ENCODE results near the gene G6PD. TPM values are rescaled to one million over a fixed set of nuclear protein-coding genes. Genes with fewer than 3 reads are reported as not detected.

The G6PD gene
- total and polyA plus RNA-seq, 2 experiments from 2014 or later: 44.3 to 55.0 TPM

GRCh38 chrX:154539077-154539476 is 7.6 kb downstream of the G6PD start:
- no peak for TF ChIP-seq EZH2phosphoT487 (IDR thresholded peaks at IDR 0.05; ENCODE audit: insufficient read depth, low read depth)
- TF ChIP-seq EZH2 (IDR thresholded peaks at IDR 0.05; ENCODE audit: insufficient read depth, poor library complexity, severe bottlenecking): no peak
- H3K4me3 ChIP-seq: no peak overlapping the region
- 0 out of 2 replicates have a peak, but pooled peaks cover 18% of the 10 kb centered on the region for H3K79me2 ChIP-seq (ENCODE audit: insufficient read depth)
- no peaks in the 10 kb centered on the region for H3F3A ChIP-seq (ENCODE audit: insufficient read depth)
- no peaks in the 10 kb centered on the region for H3K9me2 ChIP-seq (ENCODE audit: insufficient read depth)
- H4K20me1 ChIP-seq (ENCODE audit: insufficient read depth): no peaks in the 10 kb centered on the region
- no peaks in the 10 kb centered on the region for H3K9me3 ChIP-seq (ENCODE audit: low read depth)
- H3K27me3 ChIP-seq (replicated peaks; ENCODE audit: insufficient read depth): no peaks in the 10 kb centered on the region
- H3K36me3 ChIP-seq (ENCODE audit: low read depth): no peaks in the 10 kb centered on the region
- in situ Hi-C loops (cut with MboI): no loop called here
- H3K4me2 ChIP-seq (ENCODE audit: unreplicated experiment): no peak overlapping the region
- 87 to 88% methylated on average over 8 of the region's 8 CpGs for WGBS, 2 experiments (ENCODE audit: low coverage in 1 of 2, low lambda C conversion rate in 2 of 2, missing lambda C conversion rate in 2 of 2)
- H3K27ac ChIP-seq: no peak overlapping the region
- no peak for DNase-seq
- H3K9ac ChIP-seq: no peak overlapping the region
- H2AFZ ChIP-seq: no peak overlapping the region
- H3K4me1 ChIP-seq (ENCODE audit: insufficient read depth): peaks cover 15% of the 10 kb centered on the region

GRCh38 chrX:154535892-154536291 is 10.8 kb downstream of the G6PD start:
- Histone ChIP-seq H3K9me3 (ENCODE audit: low read depth) (no peaks in the 10 kb centered on the region), H3K27me3 (replicated peaks; ENCODE audit: insufficient read depth) (no peaks in the 10 kb centered on the region), H3K27ac (no peak overlapping the region), H4K20me1 (ENCODE audit: insufficient read depth) (no peaks in the 10 kb centered on the region), H2AFZ (no peak overlapping the region), H3K4me2 (ENCODE audit: unreplicated experiment) (no peak overlapping the region), H3K9ac (no peak overlapping the region), H3F3A (ENCODE audit: insufficient read depth) (no peaks in the 10 kb centered on the region), H3K9me2 (ENCODE audit: insufficient read depth) (no peaks in the 10 kb centered on the region), H3K36me3 (ENCODE audit: low read depth) (no peaks in the 10 kb centered on the region), H3K79me2 (ENCODE audit: insufficient read depth) (0 out of 2 replicates have a peak, but pooled peaks cover 14% of the 10 kb centered on the region), H3K4me3 (no peak overlapping the region), H3K4me1 (ENCODE audit: insufficient read depth) (no peaks in the 10 kb centered on the region)
- DNase-seq: no peak
- in situ Hi-C loops (cut with MboI): no loop called here
- WGBS, 2 experiments (ENCODE audit: low coverage in 1 of 2, low lambda C conversion rate in 2 of 2, missing lambda C conversion rate in 2 of 2): 67 to 91% methylated on average over 1 to 7 of the region's 9 CpGs
- TF ChIP-seq EZH2 (IDR thresholded peaks at IDR 0.05; ENCODE audit: insufficient read depth, poor library complexity, severe bottlenecking): no peak

GRCh38 chrX:154534526-154535322 is 11.9 kb downstream of the G6PD start:
- Histone ChIP-seq H4K20me1 (ENCODE audit: insufficient read depth) (no peaks in the 10 kb centered on the region), H3F3A (ENCODE audit: insufficient read depth) (no peaks in the 10 kb centered on the region), H3K9me3 (ENCODE audit: low read depth) (no peaks in the 10 kb centered on the region), H3K36me3 (ENCODE audit: low read depth) (no peaks in the 10 kb centered on the region), H3K27ac (peak overlapping the region; percentile 35; the same call in 1 of the 2 replicates), H3K4me2 (ENCODE audit: unreplicated experiment) (no peak overlapping the region), H3K9ac (no peak overlapping the region), H3K4me1 (ENCODE audit: insufficient read depth) (no peaks in the 10 kb centered on the region), H3K4me3 (no peak overlapping the region), H3K9me2 (ENCODE audit: insufficient read depth) (no peaks in the 10 kb centered on the region), H2AFZ (no peak overlapping the region), H3K27me3 (replicated peaks; ENCODE audit: insufficient read depth) (no peaks in the 10 kb centered on the region), H3K79me2 (ENCODE audit: insufficient read depth) (0 out of 2 replicates have a peak, but pooled peaks cover 11% of the 10 kb centered on the region)
- peak; percentile 90 for DNase-seq
- in situ Hi-C loops (cut with MboI): no loop called here
- TF ChIP-seq EZH2 (IDR thresholded peaks at IDR 0.05; ENCODE audit: insufficient read depth, poor library complexity, severe bottlenecking): no peak
- no peak for TF ChIP-seq EZH2phosphoT487 (IDR thresholded peaks at IDR 0.05; ENCODE audit: insufficient read depth, low read depth)
- 22 to 28% methylated on average over 15 to 26 of the region's 34 CpGs for WGBS, 2 experiments (ENCODE audit: low coverage in 1 of 2, low lambda C conversion rate in 2 of 2, missing lambda C conversion rate in 2 of 2)

- no peaks in the 10 kb centered on the region for H3K79me2 ChIP-seq (ENCODE audit: insufficient read depth)
- H3K4me3 ChIP-seq: no peak overlapping the region
- no peak overlapping the region for H2AFZ ChIP-seq
- no peaks in the 10 kb centered on the region for H3F3A ChIP-seq (ENCODE audit: insufficient read depth)
- H3K9ac ChIP-seq: no peak overlapping the region
- DNase-seq: no peak
- TF ChIP-seq EZH2phosphoT487 (IDR thresholded peaks at IDR 0.05; ENCODE audit: insufficient read depth, low read depth) (no peak), EZH2 (IDR thresholded peaks at IDR 0.05; ENCODE audit: insufficient read depth, poor library complexity, severe bottlenecking) (no peak)
- no peak overlapping the region for H3K27ac ChIP-seq
- WGBS, 2 experiments (ENCODE audit: low coverage in 1 of 2, low lambda C conversion rate in 2 of 2, missing lambda C conversion rate in 2 of 2): 57 to 74% methylated on average over 12 to 18 of the region's 23 CpGs
- H3K4me1 ChIP-seq (ENCODE audit: insufficient read depth): no peaks in the 10 kb centered on the region
- H3K27me3 ChIP-seq (replicated peaks; ENCODE audit: insufficient read depth): no peaks in the 10 kb centered on the region
- no peaks in the 10 kb centered on the region for H4K20me1 ChIP-seq (ENCODE audit: insufficient read depth)
- H3K4me2 ChIP-seq (ENCODE audit: unreplicated experiment): no peak overlapping the region
- H3K9me2 ChIP-seq (ENCODE audit: insufficient read depth): no peaks in the 10 kb centered on the region
- H3K9me3 ChIP-seq (ENCODE audit: low read depth): no peaks in the 10 kb centered on the region
- no peaks in the 10 kb centered on the region for H3K36me3 ChIP-seq (ENCODE audit: low read depth)
- in situ Hi-C loops (cut with MboI): no loop called here
Measured at GRCh38 chrX:154532690-154533089, 14.0 kb downstream of the G6PD start.
